Effector memory CD8-positive, alpha-beta T cell (primary cell): ENCODE measurements around the gene BCAS4.

Source experiments
- ATAC-seq: fragments of 150-1000 bp; cut with Tn5 transposase; replicated peaks from 2 replicates; pipeline ENCODE4 v1.10.0; 2021; ENCODE audit warnings: mild to moderate bottlenecking, moderate library complexity
- DNase-seq, 3 experiments: peaks; one replicate each; pipeline ENCODE4 v3.0.0; 2021
- H3K27ac Mint-ChIP-seq, 2 donors: one replicate each; pipeline ENCODE4 v1.8.0; 2022; ENCODE audit warnings: mild to moderate bottlenecking in 2 of 2, mixed read lengths in 2 of 2, moderate library complexity in 2 of 2
- H3K27me3 Mint-ChIP-seq, 2 donors: one replicate each; pipeline ENCODE4 v1.8.0; 2022; ENCODE audit warnings: mixed read lengths in 2 of 2
- H3K36me3 Mint-ChIP-seq: one replicate; pipeline ENCODE4 v1.8.0; 2022; ENCODE audit warnings: mild to moderate bottlenecking, moderate library complexity, mixed read lengths; ENCODE audit not compliant: insufficient read depth
- H3K4me1 Mint-ChIP-seq, 2 donors: one replicate each; pipeline ENCODE4 v1.8.0; 2022; ENCODE audit warnings: low read depth in 2 of 2, mixed read lengths in 2 of 2
- H3K4me3 Mint-ChIP-seq, 2 donors: one replicate each; pipeline ENCODE4 v1.8.0; 2022; ENCODE audit warnings: mild to moderate bottlenecking in 2 of 2, mixed read lengths in 2 of 2, moderate library complexity in 2 of 2
- H3K9me3 Mint-ChIP-seq, 2 donors: one replicate each; pipeline ENCODE4 v1.8.0; 2022; ENCODE audit warnings: mixed read lengths in 2 of 2

BCAS4 gene

DNA sequence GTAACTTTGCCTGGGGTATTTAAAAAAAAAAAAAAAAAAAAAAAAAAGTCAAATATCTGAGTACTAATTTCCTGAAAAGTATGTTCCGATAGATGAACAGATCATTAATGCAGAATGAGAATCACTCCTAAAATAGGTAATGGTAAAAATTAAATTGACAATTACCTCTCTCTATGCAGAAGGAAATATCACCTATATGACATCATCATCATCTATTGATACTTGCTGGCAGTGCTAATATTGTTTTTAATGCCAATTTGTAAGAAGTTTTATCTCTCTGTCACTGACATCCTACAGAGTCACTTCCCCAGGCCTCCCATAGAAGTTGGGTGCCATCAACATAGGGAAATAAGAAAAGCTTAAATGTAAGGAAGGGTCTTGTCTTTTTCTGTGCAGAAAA is 106.4 kb downstream of the BCAS4 start:
- Mint-ChIP-seq H3K27me3 (no peaks in the 10 kb centered on the region), H3K27ac (peak overlapping the region; percentile 15 to 80), H3K9me3 (no peaks in the 10 kb centered on the region), H3K4me3 (no peak overlapping the region), H3K36me3 (peaks cover 74% of the 10 kb centered on the region), H3K4me1 (peaks cover 21 to 50% of the 10 kb centered on the region in 2 donors)
- ATAC-seq (no peak), DNase-seq (no peak)

DNA sequence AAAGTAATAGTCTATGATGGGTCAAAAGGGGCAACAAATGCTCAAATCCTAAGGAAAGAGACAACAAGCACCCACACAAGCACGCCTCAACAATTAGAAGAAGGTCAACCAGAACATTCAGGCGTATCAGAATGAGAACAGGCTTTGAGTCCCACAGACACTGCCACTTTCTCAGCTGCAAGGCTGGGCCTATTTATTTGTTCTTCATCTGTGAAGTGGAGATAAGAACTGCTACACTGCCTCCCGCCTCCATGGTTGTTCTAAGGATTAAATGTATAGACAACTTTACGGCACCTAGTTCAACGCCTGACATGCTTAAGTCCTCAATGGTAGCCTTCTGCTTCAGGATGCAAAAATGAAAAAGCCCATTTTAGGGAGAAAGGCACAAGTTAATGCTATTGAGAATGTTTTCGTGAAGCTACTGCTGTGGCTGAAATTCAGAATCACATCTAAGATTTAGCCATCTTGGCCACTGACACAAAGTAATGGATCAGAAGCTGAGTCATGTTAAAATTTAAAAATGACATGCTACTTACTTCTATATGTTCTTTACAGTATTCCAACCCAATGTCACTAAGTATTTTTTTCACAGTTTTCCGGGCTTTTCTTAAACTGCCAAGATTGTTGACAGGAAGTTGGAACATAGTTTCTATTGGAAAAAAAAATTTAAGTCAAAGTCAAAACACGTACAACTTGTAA is 108.6 kb downstream of the BCAS4 start:
- peak overlapping the region in 1 of 2 donors; percentile 80 for H3K27ac Mint-ChIP-seq
- no peak overlapping the region for H3K4me3 Mint-ChIP-seq
- DNase-seq (no peak), ATAC-seq (no peak)
- H3K4me1 Mint-ChIP-seq = peaks cover 28 to 60% of the 10 kb centered on the region in 2 donors
- no peaks in the 10 kb centered on the region for H3K27me3 Mint-ChIP-seq
- H3K9me3 Mint-ChIP-seq = no peaks in the 10 kb centered on the region
- peaks cover 58% of the 10 kb centered on the region for H3K36me3 Mint-ChIP-seq

GRCh38 chr20:50904067-50904570 is 109.3 kb downstream of the BCAS4 start:
- H3K27ac Mint-ChIP-seq = peak overlapping the region; percentile 23 to 80
- peaks cover 53% of the 10 kb centered on the region for H3K36me3 Mint-ChIP-seq
- no peak overlapping the region for H3K4me3 Mint-ChIP-seq
- no peaks in the 10 kb centered on the region for H3K27me3 Mint-ChIP-seq
- no peaks in the 10 kb centered on the region for H3K9me3 Mint-ChIP-seq
- ATAC-seq (no peak), DNase-seq (no peak)
- H3K4me1 Mint-ChIP-seq = peaks cover 28 to 66% of the 10 kb centered on the region in 2 donors

DNA sequence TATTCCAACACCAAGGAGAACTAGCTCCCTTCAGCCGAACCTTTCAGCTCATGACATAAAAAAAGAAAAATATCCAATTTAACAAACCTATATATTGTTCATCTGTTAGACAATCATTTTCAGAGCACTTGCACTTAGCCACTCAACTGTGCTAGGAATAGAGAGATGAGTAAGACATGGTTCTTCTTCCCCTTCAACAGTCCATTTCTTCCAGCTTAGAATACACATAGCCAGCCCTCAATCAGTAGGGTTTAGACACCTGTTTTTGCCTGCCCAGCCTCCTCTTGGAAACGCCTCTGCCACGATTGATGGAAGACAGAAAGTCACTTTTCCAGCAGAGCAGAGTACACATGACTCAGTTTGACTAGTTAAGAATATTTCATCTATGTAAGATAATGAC is 114.6 kb downstream of the BCAS4 start:
- ATAC-seq = no peak
- Mint-ChIP-seq H3K4me1 (peaks cover 47 to 78% of the 10 kb centered on the region in 2 donors), H3K9me3 (no peaks in the 10 kb centered on the region), H3K36me3 (peaks cover 10% of the 10 kb centered on the region), H3K27me3 (no peaks in the 10 kb centered on the region), H3K27ac (peak overlapping the region in 1 of 2 donors; percentile 35), H3K4me3 (peak overlapping the region in 1 of 2 donors; percentile 3)
- DNase-seq = no peak

GRCh38 chr20:50911030-50911429 is 116.2 kb downstream of the BCAS4 start:
- peak overlapping the region in 1 of 2 donors; percentile 32 for H3K4me3 Mint-ChIP-seq
- peaks cover 49 to 77% of the 10 kb centered on the region in 2 donors for H3K4me1 Mint-ChIP-seq
- H3K36me3 Mint-ChIP-seq = peaks cover 4% of the 10 kb centered on the region
- peak overlapping the region; percentile 52 to 74 for H3K27ac Mint-ChIP-seq
- DNase-seq (no peak), ATAC-seq (no peak)
- no peaks in the 10 kb centered on the region for H3K9me3 Mint-ChIP-seq
- H3K27me3 Mint-ChIP-seq = no peaks in the 10 kb centered on the region

- DNase-seq = no peak
- peaks cover 5% of the 10 kb centered on the region for H3K36me3 Mint-ChIP-seq
- peaks cover 53 to 79% of the 10 kb centered on the region in 2 donors for H3K4me1 Mint-ChIP-seq
- no peak for ATAC-seq
- H3K4me3 Mint-ChIP-seq = peak overlapping the region in 1 of 2 donors; percentile 32
- no peaks in the 10 kb centered on the region for H3K9me3 Mint-ChIP-seq
- H3K27ac Mint-ChIP-seq = peak overlapping the region; percentile 52 to 74
- H3K27me3 Mint-ChIP-seq = no peaks in the 10 kb centered on the region
Observed at GRCh38 chr20:50911716-50912115, 116.9 kb downstream of the BCAS4 start.

DNA sequence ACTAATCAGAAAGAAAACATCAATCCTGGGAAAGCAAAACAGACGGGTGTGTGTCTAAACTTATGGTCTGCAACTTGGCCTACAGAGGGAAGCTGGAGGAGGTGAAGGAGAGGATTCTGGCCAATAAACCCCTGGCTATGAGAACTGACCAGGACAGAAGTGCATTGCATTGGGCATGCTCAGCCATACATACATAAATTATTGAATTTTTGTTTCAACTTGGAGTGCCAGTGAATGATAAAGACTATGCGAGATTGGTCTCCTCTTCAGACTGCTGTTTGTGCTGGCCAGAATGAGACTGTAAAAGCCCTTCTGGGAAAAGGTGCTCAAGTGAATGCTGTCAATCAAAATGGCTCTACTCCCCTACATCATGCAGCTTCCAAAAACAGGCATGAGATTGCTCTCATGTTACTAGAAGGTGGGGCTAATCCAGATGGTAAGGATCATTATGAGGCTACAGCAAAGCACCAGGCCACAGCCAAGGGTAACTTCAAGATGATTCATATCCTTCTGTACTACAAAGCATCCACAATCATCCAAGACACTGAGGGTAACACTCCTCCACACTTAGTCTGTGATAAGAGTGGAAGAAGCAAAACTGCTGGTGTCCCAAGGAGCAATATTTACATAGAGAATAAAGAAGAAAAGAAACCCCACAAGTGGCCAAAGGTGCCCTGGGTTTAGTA is 119.0 kb downstream of the BCAS4 start:
- Mint-ChIP-seq H3K9me3 (no peaks in the 10 kb centered on the region), H3K27ac (peak overlapping the region; percentile 78 to 79), H3K36me3 (peaks cover 8% of the 10 kb centered on the region), H3K4me1 (peaks cover 58 to 88% of the 10 kb centered on the region in 2 donors), H3K27me3 (no peaks in the 10 kb centered on the region), H3K4me3 (peak overlapping the region in 1 of 2 donors; percentile 16)
- no peak for DNase-seq
- ATAC-seq = peak; percentile 57

- Mint-ChIP-seq H3K27ac (peak overlapping the region in 1 of 2 donors; percentile 74), H3K27me3 (no peaks in the 10 kb centered on the region), H3K4me1 (peaks cover 55 to 88% of the 10 kb centered on the region in 2 donors), H3K4me3 (peak overlapping the region in 1 of 2 donors; percentile 43), H3K36me3 (peaks cover 9% of the 10 kb centered on the region), H3K9me3 (no peaks in the 10 kb centered on the region)
- ATAC-seq (no peak), DNase-seq (no peak)
Observed at GRCh38 chr20:50915424-50915823, 120.6 kb downstream of the BCAS4 start.

- H3K27ac Mint-ChIP-seq = peak overlapping the region; percentile 24 to 93
- no peaks in the 10 kb centered on the region for H3K27me3 Mint-ChIP-seq
- peak overlapping the region in 1 of 2 donors; percentile 3 for H3K4me3 Mint-ChIP-seq
- H3K4me1 Mint-ChIP-seq = peaks cover 50 to 89% of the 10 kb centered on the region in 2 donors
- H3K36me3 Mint-ChIP-seq = peaks cover 11% of the 10 kb centered on the region
- no peak for DNase-seq
- no peak for ATAC-seq
- no peaks in the 10 kb centered on the region for H3K9me3 Mint-ChIP-seq
Observed at GRCh38 chr20:50916257-50916656, 121.4 kb downstream of the BCAS4 start.

DNA sequence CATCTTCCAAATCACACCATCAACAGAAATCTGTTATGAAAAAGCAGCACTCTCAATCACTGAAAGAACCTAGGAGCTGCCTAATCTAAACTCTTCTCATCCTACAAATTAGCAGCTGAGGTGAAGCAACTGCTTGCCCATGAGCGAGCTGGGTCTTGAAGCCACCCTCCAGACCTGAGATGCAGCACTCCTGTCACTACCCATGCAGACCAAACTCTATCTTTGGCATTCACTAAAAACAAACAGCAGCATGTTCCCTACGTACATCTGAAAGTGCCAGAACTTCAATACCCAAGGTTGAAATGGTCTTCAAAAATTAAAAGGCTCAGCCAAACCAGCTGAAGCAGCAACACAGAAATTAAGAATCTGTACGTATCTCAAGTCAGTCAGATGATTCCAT is 122.1 kb downstream of the BCAS4 start:
- Mint-ChIP-seq H3K27me3 (no peaks in the 10 kb centered on the region), H3K27ac (peak overlapping the region; percentile 60 to 93), H3K9me3 (no peaks in the 10 kb centered on the region), H3K4me1 (peaks cover 51 to 89% of the 10 kb centered on the region in 2 donors), H3K36me3 (peaks cover 15% of the 10 kb centered on the region), H3K4me3 (peak overlapping the region in 1 of 2 donors; percentile 3)
- ATAC-seq (no peak), DNase-seq (no peak)

GRCh38 chr20:50918403-50918802 is 123.5 kb downstream of the BCAS4 start:
- peak overlapping the region; percentile 26 to 93 for H3K27ac Mint-ChIP-seq
- ATAC-seq (no peak), DNase-seq (no peak)
- H3K4me3 Mint-ChIP-seq = peak overlapping the region in 1 of 2 donors; percentile 44
- peaks cover 21% of the 10 kb centered on the region for H3K36me3 Mint-ChIP-seq
- H3K4me1 Mint-ChIP-seq = peaks cover 50 to 89% of the 10 kb centered on the region in 2 donors
- no peaks in the 10 kb centered on the region for H3K27me3 Mint-ChIP-seq
- H3K9me3 Mint-ChIP-seq = no peaks in the 10 kb centered on the region

- Mint-ChIP-seq H3K27me3 (no peaks in the 10 kb centered on the region), H3K4me3 (peak overlapping the region; percentile 38 to 53), H3K36me3 (peaks cover 26% of the 10 kb centered on the region), H3K27ac (peak overlapping the region; percentile 78 to 83), H3K4me1 (peaks cover 42 to 77% of the 10 kb centered on the region in 2 donors), H3K9me3 (no peaks in the 10 kb centered on the region)
- ATAC-seq (no peak), DNase-seq (no peak)
Observed at GRCh38 chr20:50919567-50919966, 124.7 kb downstream of the BCAS4 start.

DNA sequence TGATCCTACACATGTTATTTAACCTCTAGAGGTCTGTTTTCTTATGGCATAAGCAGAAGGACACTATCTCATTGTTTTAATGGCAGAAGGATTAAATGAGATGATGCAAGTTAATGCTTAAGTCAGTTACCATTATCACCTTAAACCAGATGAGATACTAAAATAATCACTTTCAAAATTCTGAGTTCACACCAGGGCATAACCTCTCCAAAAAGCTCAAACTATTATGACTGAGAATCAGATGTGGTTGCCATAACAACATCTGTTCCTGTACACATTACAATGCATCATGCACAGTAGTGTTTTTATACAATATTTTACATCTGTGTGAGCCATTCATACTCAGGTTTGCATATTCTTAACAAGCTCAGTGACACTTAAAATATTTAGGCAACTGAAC is 126.1 kb downstream of the BCAS4 start:
- peak; percentile 83 for ATAC-seq
- Mint-ChIP-seq H3K27me3 (no peaks in the 10 kb centered on the region), H3K4me1 (peaks cover 47 to 78% of the 10 kb centered on the region in 2 donors), H3K36me3 (peaks cover 31% of the 10 kb centered on the region), H3K27ac (peak overlapping the region; percentile 49 to 77), H3K4me3 (no peak overlapping the region), H3K9me3 (no peaks in the 10 kb centered on the region)
- DNase-seq = no peak
